K562 (cell line): Measurements from ENCODE around the gene RNU1-2. TPM values are rescaled to one million over a fixed set of nuclear protein-coding genes. Genes with fewer than 3 reads are reported as not detected.

Experiments
- ARID4B ChIP-seq: sonication (generic); formaldehyde crosslinking; IDR thresholded peaks from 2 replicates; pipeline ENCODE4 v1.8.0; 2022; ENCODE audit warnings: mild to moderate bottlenecking, missing genetic modification reagents
- CREB3L1 ChIP-seq: fragments of 450-650 bp; IDR thresholded peaks from 2 replicates; pipeline ENCODE4 v1.6.1; 2014; ENCODE audit warnings: low read depth, mild to moderate bottlenecking, moderate library complexity, borderline replicate concordance
- FIP1L1 ChIP-seq: fragments of 200-400 bp; formaldehyde crosslinking; IDR thresholded peaks from 2 replicates; pipeline ENCODE4 v1.6.1; 2018; ENCODE audit warnings: mild to moderate bottlenecking, low read depth, low read length; ENCODE audit not compliant: poor library complexity, severe bottlenecking
- GATAD2A ChIP-seq: fragments of 450-650 bp; IDR thresholded peaks from 2 replicates; pipeline ENCODE4 v1.6.1; 2017
- KDM4B ChIP-seq, 2 experiments: fragments of 450-650 bp in 1 of 2; sonication (generic) in 1 of 2; IDR thresholded peaks; 2 replicates each; pipeline ENCODE4 v1.6.1; 2016 to 2017; ENCODE audit warnings: borderline replicate concordance in 2 of 2, antibody characterized with exemption in 1 of 2, low read depth in 1 of 2, mild to moderate bottlenecking in 1 of 2
- NCOR1 ChIP-seq: fragments of 450-650 bp; IDR thresholded peaks from 2 replicates; pipeline ENCODE4 v1.6.1; 2016; ENCODE audit warnings: mild to moderate bottlenecking, moderate library complexity
- PML ChIP-seq: IDR thresholded peaks from 2 replicates; pipeline ENCODE4 v1.6.1; 2012; ENCODE audit warnings: low read length, inconsistent platforms
- ZNF584 ChIP-seq: fragments of 200-800 bp; sonication (Bioruptor generic); IDR thresholded peaks from 2 replicates; pipeline ENCODE4 v1.6.1; 2016; ENCODE audit warnings: low read depth, mild to moderate bottlenecking, missing genetic modification characterization, missing compliant biosample characterization
- ZNF586 ChIP-seq: fragments of 450-650 bp; formaldehyde crosslinking; conservative IDR thresholded peaks from 2 replicates; pipeline ENCODE4 v1.4.0; 2020; ENCODE audit warnings: mild to moderate bottlenecking, moderate library complexity
- polyA plus RNA-seq, 8 experiments: library from polyadenylated mRNA; depleted of rRNA in 4 of 8; stranded (reverse) in 5 of 8; unstranded in 3 of 8; fragments of >200 nt; fragmentation: Nextera tagmentation in 2 of 8; fragmentation: Illumina TruSeq in 1 of 8; extraction: Ambion mirVana in 2 of 8; extraction: Trizol in 1 of 8; gene quantifications; 2 replicates each; pipeline versions ENCODE4 v1.2.1 to v1.2.3, GENCODE V29; 2011 to 2014; ENCODE audit warnings: inconsistent platforms in 1 of 8, missing spikeins in 1 of 8
- total RNA-seq, 7 experiments: library from RNA; depleted of rRNA in 6 of 7; stranded (reverse); fragments of >200 nt in 6 of 7; fragmentation: Illumina TruSeq in 2 of 7; extraction: Trizol in 2 of 7; gene quantifications; 2 replicates each; pipeline versions ENCODE4 v1.2.1 to v1.2.3, GENCODE V29; 2011 to 2021; ENCODE audit warnings: low replicate concordance in 1 of 7
- TF ChIP-seq, protein P1 (sequence below): fragments of 450-650 bp; formaldehyde crosslinking; IDR thresholded peaks from 2 replicates; pipeline ENCODE4 v1.4.0; 2020; ENCODE audit warnings: mild to moderate bottlenecking, mixed read lengths
- TF ChIP-seq, protein P2 (sequence below): sonication (generic); formaldehyde crosslinking; IDR thresholded peaks from 2 replicates; pipeline ENCODE4 v1.8.0; 2023; ENCODE audit warnings: mild to moderate bottlenecking, missing genetic modification reagents
- TF ChIP-seq, protein P3 (sequence below): sonication (generic); formaldehyde crosslinking; IDR thresholded peaks from 2 replicates; pipeline ENCODE4 v1.8.1; 2023; ENCODE audit warnings: mild to moderate bottlenecking, missing genetic modification reagents

Gene RNU1-2
- total and polyA plus RNA-seq, 9 of the 15 experiments (the other 6 are each of a cell fraction or from before 2014, with no cell fraction given): under 0.01 to 32,823 (median 2,538) TPM; not detected in 4

GRCh38 chr1:16895598-16896315, at the start of gene RNU1-2 (continued):
- TF ChIP-seq NCOR1: peak; percentile 96
- TF ChIP-seq FIP1L1: peak; percentile 13
- TF ChIP-seq KDM4B (IDR thresholded peaks at IDR 0.05; ENCODE audit: borderline replicate concordance in 2 of 2, low read depth in 1 of 2): peak in 1 of 2 experiments; percentile 99; a peak in 2 of 4 replicates
- 0 out of 2 replicates have a peak, but pooled peaks have one; percentile 61 for TF ChIP-seq ZNF586 (CRISPR knock-in tag)
- TF ChIP-seq ARID4B: peak; percentile 67; the same call in 1 of the 2 replicates
- TF ChIP-seq PML: peak; percentile 99
- TF ChIP-seq GATAD2A: 0 out of 2 replicates have a peak, but pooled peaks have one; percentile 17
- TF ChIP-seq CREB3L1: 0 out of 2 replicates have a peak, but pooled peaks have one; percentile 16
- TF ChIP-seq, protein P1, sequence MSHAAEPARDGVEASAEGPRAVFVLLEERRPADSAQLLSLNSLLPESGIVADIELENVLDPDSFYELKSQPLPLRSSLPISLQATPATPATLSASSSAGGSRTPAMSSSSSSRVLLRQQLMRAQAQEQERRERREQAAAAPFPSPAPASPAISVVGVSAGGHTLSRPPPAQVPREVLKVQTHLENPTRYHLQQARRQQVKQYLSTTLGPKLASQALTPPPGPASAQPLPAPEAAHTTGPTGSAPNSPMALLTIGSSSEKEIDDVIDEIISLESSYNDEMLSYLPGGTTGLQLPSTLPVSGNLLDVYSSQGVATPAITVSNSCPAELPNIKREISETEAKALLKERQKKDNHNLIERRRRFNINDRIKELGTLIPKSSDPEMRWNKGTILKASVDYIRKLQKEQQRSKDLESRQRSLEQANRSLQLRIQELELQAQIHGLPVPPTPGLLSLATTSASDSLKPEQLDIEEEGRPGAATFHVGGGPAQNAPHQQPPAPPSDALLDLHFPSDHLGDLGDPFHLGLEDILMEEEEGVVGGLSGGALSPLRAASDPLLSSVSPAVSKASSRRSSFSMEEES (CRISPR knock-in tag): peak; percentile 25; the same call in 1 of the 2 replicates
- TF ChIP-seq, protein P2, sequence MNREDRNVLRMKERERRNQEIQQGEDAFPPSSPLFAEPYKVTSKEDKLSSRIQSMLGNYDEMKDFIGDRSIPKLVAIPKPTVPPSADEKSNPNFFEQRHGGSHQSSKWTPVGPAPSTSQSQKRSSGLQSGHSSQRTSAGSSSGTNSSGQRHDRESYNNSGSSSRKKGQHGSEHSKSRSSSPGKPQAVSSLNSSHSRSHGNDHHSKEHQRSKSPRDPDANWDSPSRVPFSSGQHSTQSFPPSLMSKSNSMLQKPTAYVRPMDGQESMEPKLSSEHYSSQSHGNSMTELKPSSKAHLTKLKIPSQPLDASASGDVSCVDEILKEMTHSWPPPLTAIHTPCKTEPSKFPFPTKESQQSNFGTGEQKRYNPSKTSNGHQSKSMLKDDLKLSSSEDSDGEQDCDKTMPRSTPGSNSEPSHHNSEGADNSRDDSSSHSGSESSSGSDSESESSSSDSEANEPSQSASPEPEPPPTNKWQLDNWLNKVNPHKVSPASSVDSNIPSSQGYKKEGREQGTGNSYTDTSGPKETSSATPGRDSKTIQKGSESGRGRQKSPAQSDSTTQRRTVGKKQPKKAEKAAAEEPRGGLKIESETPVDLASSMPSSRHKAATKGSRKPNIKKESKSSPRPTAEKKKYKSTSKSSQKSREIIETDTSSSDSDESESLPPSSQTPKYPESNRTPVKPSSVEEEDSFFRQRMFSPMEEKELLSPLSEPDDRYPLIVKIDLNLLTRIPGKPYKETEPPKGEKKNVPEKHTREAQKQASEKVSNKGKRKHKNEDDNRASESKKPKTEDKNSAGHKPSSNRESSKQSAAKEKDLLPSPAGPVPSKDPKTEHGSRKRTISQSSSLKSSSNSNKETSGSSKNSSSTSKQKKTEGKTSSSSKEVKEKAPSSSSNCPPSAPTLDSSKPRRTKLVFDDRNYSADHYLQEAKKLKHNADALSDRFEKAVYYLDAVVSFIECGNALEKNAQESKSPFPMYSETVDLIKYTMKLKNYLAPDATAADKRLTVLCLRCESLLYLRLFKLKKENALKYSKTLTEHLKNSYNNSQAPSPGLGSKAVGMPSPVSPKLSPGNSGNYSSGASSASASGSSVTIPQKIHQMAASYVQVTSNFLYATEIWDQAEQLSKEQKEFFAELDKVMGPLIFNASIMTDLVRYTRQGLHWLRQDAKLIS (CRISPR knock-in tag): peak; percentile 100
- peak; percentile 59; the same call in 1 of the 2 replicates for TF ChIP-seq ZNF584 (CRISPR knock-in tag)
- TF ChIP-seq, protein P3, sequence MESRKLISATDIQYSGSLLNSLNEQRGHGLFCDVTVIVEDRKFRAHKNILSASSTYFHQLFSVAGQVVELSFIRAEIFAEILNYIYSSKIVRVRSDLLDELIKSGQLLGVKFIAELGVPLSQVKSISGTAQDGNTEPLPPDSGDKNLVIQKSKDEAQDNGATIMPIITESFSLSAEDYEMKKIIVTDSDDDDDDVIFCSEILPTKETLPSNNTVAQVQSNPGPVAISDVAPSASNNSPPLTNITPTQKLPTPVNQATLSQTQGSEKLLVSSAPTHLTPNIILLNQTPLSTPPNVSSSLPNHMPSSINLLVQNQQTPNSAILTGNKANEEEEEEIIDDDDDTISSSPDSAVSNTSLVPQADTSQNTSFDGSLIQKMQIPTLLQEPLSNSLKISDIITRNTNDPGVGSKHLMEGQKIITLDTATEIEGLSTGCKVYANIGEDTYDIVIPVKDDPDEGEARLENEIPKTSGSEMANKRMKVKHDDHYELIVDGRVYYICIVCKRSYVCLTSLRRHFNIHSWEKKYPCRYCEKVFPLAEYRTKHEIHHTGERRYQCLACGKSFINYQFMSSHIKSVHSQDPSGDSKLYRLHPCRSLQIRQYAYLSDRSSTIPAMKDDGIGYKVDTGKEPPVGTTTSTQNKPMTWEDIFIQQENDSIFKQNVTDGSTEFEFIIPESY: peak; percentile 62; the same call in 1 of the 2 replicates
